Activated T-cell treated with anti-CD3 and anti-CD28 coated beads, Interleukin-2, amount 50 U/mL, for 24 hours (primary cell): ENCODE results near the gene OXSM.

Experiments
- DNase-seq: peaks from one replicate; pipeline ENCODE4 v3.0.0-alpha.2; 2020
- H3K27ac Mint-ChIP-seq: 2 replicates; pipeline ENCODE4 v1.8.0; 2020; ENCODE audit warnings: mild to moderate bottlenecking, mixed read lengths
- H3K27me3 Mint-ChIP-seq: 2 replicates; pipeline ENCODE4 v1.8.0; 2020; ENCODE audit warnings: mixed read lengths
- H3K36me3 Mint-ChIP-seq: 2 replicates; pipeline ENCODE4 v1.8.0; 2020; ENCODE audit warnings: low read depth, mixed read lengths
- H3K4me1 Mint-ChIP-seq: 2 replicates; pipeline ENCODE4 v1.8.0; 2020; ENCODE audit warnings: low read depth, mixed read lengths
- H3K4me3 Mint-ChIP-seq: 2 replicates; pipeline ENCODE4 v1.8.0; 2020; ENCODE audit warnings: mild to moderate bottlenecking, moderate library complexity, mixed read lengths
- H3K9me3 Mint-ChIP-seq: 2 replicates; pipeline ENCODE4 v1.8.0; 2020; ENCODE audit warnings: mixed read lengths

The OXSM gene

DNA sequence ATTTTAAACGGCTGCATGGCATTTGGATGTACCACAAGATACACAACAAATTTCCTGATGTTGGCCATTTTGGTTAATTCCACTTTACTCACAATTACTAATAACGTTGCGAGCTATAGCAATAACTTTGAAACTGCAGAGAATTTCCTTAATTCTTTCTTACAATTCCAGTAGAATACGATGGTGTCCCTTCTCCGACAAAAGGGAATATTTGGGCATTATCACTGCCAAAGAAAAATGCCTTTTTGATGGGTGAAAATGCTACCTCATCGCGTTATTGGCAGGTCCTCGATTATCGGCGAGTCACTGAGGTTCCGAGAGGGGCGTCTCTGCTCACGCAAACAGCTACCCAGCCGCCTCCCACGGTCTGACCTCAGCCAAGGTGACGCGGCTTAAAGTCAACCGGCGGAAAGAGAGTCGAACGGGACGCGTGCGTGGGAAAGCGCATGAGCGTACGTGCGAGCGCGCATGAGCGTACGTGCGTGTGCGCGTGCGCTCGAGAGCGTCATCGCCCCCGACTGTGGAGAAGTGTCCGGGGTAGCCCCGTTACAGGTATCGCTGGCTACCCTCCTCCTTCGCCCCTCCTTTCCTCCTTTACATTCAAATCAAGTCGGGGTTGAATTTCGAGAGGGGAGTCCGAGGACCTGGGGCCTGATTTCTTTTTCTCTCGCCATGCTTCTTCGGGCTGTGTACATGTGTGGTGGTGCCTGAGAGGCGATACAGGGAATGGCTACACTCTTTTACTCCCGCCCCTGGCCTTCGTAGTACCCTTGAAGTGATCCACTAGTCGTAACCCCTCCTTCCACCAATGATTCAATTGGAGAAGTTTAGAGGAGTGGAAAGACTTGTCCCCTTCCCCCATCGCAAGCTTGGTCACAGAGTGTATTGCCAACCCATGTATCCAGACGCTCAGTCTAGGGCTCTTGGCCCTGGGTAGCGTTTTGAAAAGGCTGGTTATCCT is at the start of gene OXSM:
Gene OXSM, plus strand, starts transcription at position 495 of the 961 bp plus-strand sequence. CDS start 931 bp downstream, outside the sequence.
- peak; percentile 91 for DNase-seq
- Mint-ChIP-seq H3K36me3 (peaks cover 43% of the 10 kb centered on the region), H3K27ac (peak within 1 kb of the TSS; percentile 98), H3K4me3 (peak within 1 kb of the TSS; percentile 92), H3K27me3 (no peaks in the 10 kb centered on the region), H3K4me1 (peaks cover 57% of the 10 kb centered on the region), H3K9me3 (no peaks in the 10 kb centered on the region)

DNA sequence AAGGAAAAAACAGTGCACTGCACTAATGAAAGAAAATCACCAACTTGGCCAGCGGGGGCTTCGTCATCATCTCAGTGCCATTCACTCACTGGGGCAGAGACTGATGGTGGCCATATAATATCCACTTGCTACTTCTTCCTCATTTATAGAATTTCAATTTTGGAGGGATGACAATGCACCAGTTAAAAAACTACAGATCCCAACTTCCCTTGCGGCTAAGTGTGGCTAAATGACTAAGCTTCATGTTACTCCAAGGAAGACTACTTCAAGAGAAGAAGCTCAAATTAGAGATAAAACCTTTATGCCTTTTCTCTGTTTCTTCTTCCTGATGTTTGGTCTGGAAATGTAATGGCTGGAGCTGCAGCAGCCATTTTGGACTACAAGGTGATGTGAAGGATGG is 45.4 kb upstream of the OXSM start:
- no peak for DNase-seq
- H3K36me3 Mint-ChIP-seq: peaks cover 92% of the 10 kb centered on the region
- H3K4me1 Mint-ChIP-seq: peaks cover 3% of the 10 kb centered on the region
- H3K27ac Mint-ChIP-seq: peak overlapping the region; percentile 23
- H3K4me3 Mint-ChIP-seq: no peak overlapping the region
- H3K27me3 Mint-ChIP-seq: no peaks in the 10 kb centered on the region
- no peaks in the 10 kb centered on the region for H3K9me3 Mint-ChIP-seq

DNA sequence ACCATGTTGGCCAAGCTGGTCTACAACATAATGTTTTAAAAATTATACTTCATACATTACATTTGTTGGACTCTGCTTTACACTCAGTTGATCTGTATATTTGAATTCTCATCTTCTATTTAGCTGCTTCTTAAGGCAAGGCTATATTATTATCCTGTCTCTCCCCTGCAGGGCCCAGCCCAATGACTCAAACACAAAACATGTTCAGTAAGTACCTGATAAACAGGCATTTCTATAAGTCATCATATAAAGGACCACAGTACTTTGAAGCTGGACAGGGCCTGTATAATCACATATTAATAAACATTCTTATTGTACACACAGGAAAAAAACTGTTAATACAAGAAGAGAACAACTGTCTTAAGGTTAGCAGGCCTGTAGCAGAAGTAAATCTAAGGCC is 42.9 kb upstream of the OXSM start:
- no peak overlapping the region for H3K4me3 Mint-ChIP-seq
- no peak overlapping the region for H3K27ac Mint-ChIP-seq
- H3K9me3 Mint-ChIP-seq: no peaks in the 10 kb centered on the region
- H3K27me3 Mint-ChIP-seq: no peaks in the 10 kb centered on the region
- peaks cover 95% of the 10 kb centered on the region for H3K36me3 Mint-ChIP-seq
- no peak for DNase-seq
- no peaks in the 10 kb centered on the region for H3K4me1 Mint-ChIP-seq

DNA sequence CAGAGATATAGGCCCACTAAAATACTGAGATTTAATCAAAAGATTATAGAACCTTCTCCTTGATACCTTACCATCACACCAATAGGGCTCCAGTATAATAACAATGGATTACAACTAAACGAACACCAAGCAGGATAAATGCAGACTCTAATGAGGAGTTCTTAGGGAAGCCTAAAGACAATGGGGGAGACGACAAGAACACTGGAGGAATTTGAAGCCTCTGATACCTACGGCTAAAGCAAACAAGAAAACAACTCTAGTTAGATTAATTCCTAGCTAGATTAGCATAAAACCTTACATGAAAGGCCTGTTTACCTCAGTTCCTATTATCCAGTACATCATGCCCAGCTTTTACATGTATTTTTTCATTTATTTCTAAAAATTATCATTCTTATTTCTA is 41.7 kb upstream of the OXSM start:
- Mint-ChIP-seq H3K9me3 (no peaks in the 10 kb centered on the region), H3K27me3 (no peaks in the 10 kb centered on the region), H3K4me1 (no peaks in the 10 kb centered on the region), H3K27ac (no peak overlapping the region), H3K4me3 (no peak overlapping the region), H3K36me3 (peaks cover 90% of the 10 kb centered on the region)
- DNase-seq: no peak

DNA sequence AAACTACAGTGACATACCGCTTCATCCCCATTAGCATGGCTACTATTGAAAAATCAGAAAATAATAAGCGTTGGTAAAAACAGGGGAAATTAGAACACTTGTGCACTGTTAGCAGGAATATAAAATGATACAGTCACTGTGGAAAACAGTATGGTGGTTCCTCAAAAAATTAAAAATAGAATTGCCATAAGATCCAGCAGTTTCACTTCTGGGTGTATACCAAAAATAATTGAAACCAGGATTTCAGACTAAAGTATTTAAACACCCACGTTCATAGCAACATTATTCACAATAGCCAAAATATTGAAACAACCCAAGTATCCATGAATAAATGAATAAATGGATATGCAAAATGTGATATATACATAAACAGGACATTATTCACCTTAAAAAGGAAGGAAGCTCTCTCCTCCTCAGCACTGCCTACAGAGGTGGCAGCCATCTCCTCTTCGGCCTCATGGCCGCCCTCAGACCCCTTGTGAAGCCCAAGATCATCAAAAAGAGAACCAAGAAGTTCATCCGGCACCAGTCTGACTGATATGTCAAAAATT is 40.8 kb upstream of the OXSM start:
- no peaks in the 10 kb centered on the region for H3K27me3 Mint-ChIP-seq
- H3K4me3 Mint-ChIP-seq: no peak overlapping the region
- DNase-seq: no peak
- H3K27ac Mint-ChIP-seq: no peak overlapping the region
- H3K36me3 Mint-ChIP-seq: peaks cover 90% of the 10 kb centered on the region
- H3K9me3 Mint-ChIP-seq: no peaks in the 10 kb centered on the region
- no peaks in the 10 kb centered on the region for H3K4me1 Mint-ChIP-seq

DNA sequence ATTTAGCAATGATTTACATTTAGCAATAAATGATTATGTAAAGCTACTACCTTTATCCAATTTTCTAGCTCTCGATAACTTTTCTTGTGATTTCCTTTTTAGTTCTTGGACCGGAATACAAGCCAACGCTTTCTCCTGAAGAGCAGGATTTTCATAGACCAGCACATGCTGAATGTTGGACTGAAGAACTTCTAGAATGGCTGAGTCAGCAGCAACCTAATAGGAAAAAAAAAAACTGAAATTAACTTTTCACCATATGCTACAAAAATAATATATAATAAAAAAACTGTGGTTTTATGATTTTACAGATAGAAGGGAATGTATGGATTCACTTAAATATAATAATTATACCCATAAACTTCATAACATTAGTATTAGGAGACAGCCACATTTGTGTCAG is 38.8 kb upstream of the OXSM start:
- no peaks in the 10 kb centered on the region for H3K9me3 Mint-ChIP-seq
- H3K4me3 Mint-ChIP-seq: no peak overlapping the region
- no peaks in the 10 kb centered on the region for H3K27me3 Mint-ChIP-seq
- peaks cover 85% of the 10 kb centered on the region for H3K36me3 Mint-ChIP-seq
- H3K27ac Mint-ChIP-seq: no peak overlapping the region
- no peak for DNase-seq
- H3K4me1 Mint-ChIP-seq: peaks cover 10% of the 10 kb centered on the region

DNA sequence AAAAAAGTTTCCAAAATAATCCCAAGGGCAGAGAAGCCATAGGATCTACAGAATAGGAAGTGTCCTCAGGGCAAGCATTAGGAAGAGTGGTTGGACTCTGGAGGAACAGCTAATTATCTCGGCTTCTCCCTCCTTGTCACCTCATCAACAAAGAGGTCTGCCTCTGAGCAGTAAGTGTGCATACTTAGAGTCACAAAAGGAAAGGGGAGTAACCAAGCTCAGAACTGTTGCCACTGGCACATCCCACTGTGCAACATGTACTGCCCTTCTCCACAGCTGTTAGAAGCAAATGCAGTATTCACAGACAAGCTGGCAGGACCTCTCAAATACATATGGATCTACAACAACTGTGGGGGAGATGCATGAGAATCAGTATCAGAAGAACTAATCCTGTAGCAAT is 38.2 kb upstream of the OXSM start:
- Mint-ChIP-seq H3K4me3 (no peak overlapping the region), H3K27me3 (no peaks in the 10 kb centered on the region), H3K4me1 (peaks cover 13% of the 10 kb centered on the region), H3K9me3 (no peaks in the 10 kb centered on the region), H3K27ac (no peak overlapping the region), H3K36me3 (peaks cover 85% of the 10 kb centered on the region)
- DNase-seq: no peak

DNA sequence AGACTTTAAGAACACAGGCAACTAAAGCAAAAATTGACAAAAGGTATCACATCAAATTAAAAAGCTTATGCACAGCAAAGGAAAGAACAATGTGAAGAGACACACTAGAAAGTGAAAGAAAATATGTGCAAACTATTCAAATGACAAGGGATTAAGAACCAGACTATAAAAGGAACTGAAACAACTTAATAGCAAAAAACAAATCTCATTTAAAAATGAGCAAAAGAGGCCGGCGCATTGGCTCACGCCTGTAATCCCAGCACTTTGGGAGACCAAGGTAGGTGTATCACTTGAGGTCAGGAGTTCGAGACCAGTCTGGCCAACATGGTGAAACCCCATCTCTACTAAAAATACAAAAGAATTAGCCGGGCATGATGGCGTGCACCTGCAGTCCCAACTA is 21.0 kb upstream of the OXSM start:
- DNase-seq: no peak
- Mint-ChIP-seq H3K4me3 (no peak overlapping the region), H3K27ac (no peak overlapping the region), H3K36me3 (peaks cover 86% of the 10 kb centered on the region), H3K9me3 (peaks cover 10% of the 10 kb centered on the region), H3K27me3 (no peaks in the 10 kb centered on the region), H3K4me1 (peaks cover 38% of the 10 kb centered on the region)

DNA sequence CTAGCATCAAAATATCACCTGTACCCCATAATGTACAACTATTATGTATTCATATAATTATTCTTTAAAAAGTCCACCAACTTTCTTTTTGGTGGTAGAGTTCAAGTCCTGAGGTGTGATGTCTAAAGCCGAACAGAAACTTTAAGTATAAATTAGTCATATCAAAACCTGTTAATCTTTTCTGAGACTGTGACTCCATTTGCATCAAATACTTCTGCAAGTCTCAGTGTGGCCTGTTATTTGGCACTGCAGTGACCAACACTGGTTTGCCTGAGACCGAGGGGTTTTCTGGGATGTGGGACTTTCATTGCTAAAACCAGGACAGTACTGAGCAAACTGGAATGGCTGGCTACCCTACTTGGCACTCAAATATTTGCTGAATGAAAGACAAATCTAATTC is 14.0 kb upstream of the OXSM start:
- peaks cover 87% of the 10 kb centered on the region for H3K36me3 Mint-ChIP-seq
- no peak overlapping the region for H3K27ac Mint-ChIP-seq
- DNase-seq: no peak
- peaks cover 50% of the 10 kb centered on the region for H3K4me1 Mint-ChIP-seq
- H3K9me3 Mint-ChIP-seq: peaks cover 11% of the 10 kb centered on the region
- no peak overlapping the region for H3K4me3 Mint-ChIP-seq
- no peaks in the 10 kb centered on the region for H3K27me3 Mint-ChIP-seq

DNA sequence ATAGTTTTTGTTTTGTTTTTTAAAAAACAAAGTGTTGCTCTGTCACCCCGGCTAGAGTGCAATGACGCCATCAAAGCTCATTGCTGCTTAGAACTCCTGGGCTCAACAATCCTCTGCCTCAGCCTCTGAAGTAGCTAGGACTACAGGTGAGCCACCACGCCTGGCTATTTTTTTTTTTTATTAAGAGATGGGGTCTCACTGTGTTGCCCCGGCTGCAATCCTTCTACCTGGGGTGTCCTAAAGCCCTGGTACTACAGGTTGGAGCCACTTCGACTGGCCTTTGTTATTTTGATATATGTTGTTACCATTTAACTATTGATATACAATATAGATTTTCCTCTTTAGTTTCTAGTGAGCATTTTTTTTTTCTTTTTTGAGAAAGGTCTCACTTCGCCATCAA is 9.3 kb upstream of the OXSM start:
- H3K4me1 Mint-ChIP-seq: peaks cover 63% of the 10 kb centered on the region
- H3K4me3 Mint-ChIP-seq: peak overlapping the region; percentile 90
- no peaks in the 10 kb centered on the region for H3K27me3 Mint-ChIP-seq
- H3K9me3 Mint-ChIP-seq: no peaks in the 10 kb centered on the region
- no peak overlapping the region for H3K27ac Mint-ChIP-seq
- peaks cover 52% of the 10 kb centered on the region for H3K36me3 Mint-ChIP-seq
- no peak for DNase-seq

DNA sequence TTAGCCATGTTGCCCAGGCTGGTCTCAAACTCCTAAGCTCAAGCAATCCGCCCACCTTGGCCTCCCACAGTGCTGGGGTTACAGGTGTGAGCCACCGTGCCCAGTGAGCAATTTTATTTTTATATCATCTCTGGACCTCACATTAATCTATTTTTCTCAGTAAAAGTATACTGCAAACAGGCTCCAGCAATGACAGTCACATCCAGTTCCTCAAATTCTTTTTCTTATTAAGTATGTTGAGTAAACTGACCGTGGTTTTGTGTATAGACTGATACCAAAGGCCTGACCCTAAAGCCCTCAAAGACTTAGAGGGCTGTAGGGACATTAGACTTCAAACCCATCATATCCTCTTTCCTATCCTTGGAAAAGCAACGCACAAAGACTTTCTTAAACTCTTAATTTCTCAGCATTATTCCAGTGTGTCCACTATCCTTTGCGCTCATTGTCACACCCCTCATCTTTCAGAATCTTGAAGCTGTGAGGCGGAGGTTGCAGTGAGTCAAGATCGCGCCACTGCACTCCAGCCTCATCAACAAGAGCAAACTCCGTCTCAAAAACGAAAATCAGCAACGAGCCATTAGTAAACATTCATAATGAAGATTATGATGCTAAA is 8.6 kb upstream of the OXSM start:
- Mint-ChIP-seq H3K4me3 (peak overlapping the region; percentile 90), H3K27ac (peak overlapping the region; percentile 92), H3K9me3 (no peaks in the 10 kb centered on the region), H3K4me1 (peaks cover 62% of the 10 kb centered on the region), H3K36me3 (peaks cover 46% of the 10 kb centered on the region), H3K27me3 (no peaks in the 10 kb centered on the region)
- DNase-seq: no peak

DNA sequence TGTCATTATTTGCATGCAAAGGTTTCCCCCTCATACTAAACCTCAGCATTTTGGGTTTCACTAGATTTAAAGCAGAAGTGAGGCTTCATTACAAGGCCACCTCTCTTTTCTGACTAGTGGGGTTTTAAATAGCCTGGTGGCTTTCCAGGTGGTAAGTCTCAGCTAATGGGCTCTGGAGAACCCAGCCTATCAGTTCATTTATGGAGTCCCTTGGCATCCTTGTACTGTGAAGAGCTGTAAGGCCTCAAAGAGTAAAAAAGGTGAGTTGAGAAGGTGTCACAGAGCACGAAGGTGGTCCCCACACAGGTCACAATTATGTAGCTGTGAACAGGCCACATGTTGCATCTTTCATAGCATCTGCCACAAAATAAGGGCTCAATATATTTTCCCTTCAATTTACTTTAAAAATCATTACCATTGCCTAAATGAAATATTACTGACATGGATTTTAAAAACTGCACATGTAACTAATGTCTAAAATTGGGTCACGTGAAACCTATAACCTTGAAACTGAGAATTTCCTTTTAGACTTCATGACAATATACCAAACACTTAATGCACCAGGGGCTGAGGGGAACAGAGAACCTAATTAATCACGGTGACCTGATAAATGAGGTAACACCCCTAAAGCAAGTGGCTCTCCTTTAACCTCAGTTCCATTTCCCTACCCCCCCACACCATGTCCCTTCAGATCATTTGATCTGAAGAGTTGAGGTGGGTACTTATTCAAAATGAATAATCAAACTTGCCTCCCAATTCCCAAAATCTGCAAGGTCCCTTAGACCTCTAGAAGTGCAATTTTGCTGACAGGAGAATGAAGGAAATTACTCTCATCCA is 7.9 kb upstream of the OXSM start:
- no peak for DNase-seq
- peaks cover 39% of the 10 kb centered on the region for H3K36me3 Mint-ChIP-seq
- no peaks in the 10 kb centered on the region for H3K9me3 Mint-ChIP-seq
- H3K27me3 Mint-ChIP-seq: no peaks in the 10 kb centered on the region
- H3K27ac Mint-ChIP-seq: peak overlapping the region; percentile 92
- peak overlapping the region; percentile 90 for H3K4me3 Mint-ChIP-seq
- peaks cover 55% of the 10 kb centered on the region for H3K4me1 Mint-ChIP-seq

DNA sequence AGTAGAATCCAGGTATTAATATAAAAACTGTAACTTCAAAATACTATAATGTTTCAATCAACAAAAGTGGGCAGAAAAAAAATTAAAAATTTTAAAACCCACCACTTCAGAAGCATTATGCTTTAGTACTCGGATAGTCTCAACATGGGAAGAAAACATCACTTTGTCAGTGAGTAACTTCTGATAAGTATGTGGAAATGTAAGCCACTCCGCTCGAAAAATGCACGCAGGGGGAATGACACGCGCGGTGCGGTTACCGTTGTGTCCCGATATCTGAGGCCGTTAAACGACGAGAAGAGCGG is 7.3 kb upstream of the OXSM start:
- H3K36me3 Mint-ChIP-seq: peaks cover 33% of the 10 kb centered on the region
- H3K4me1 Mint-ChIP-seq: peaks cover 55% of the 10 kb centered on the region
- peak overlapping the region; percentile 92 for H3K27ac Mint-ChIP-seq
- H3K27me3 Mint-ChIP-seq: no peaks in the 10 kb centered on the region
- peak overlapping the region; percentile 90 for H3K4me3 Mint-ChIP-seq
- no peak for DNase-seq
- no peaks in the 10 kb centered on the region for H3K9me3 Mint-ChIP-seq

DNA sequence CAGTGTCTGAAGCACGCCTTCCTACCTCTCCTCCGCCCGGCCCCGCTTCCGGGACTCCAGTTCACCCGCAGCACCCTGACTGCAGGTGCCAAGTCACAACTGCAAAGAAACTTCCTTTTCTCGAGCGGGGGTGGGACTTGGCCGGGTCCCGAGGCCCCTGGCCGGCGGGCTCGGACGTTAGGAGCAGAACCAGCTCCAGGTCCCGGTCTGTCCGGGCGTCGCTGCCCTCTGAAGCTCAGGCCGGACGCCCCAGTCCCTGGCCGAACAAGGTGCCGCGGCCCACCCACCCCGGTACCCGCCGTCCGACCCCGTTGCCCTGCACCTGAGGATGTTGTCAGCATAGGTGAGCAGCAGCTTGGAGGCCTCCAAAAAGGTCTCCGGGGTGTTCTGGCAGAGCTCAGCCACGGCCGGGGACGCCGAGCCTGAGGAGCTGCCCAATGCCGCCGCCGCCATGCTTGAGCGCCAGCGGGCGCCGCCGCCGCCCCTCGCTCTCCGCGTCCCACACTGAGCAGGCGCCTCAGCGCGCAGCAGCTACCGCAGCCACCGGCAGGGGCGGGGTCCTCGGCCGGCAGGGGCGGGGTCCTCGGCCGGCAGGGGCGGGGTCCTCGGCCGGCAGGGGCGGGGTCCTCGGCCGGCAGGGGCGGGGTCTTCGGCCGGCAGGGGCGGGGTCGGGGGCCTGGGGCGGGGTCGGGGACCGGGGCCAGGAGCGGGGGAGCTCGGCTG is 6.8 kb upstream of the OXSM start, which contains the start of gene NGLY1:
Gene NGLY1, minus strand, starts transcription at position 506 of the 723 bp plus-strand sequence. Its CDS starts 53 bp downstream, at position 453.
- peaks cover 28% of the 10 kb centered on the region for H3K36me3 Mint-ChIP-seq
- H3K4me1 Mint-ChIP-seq: peaks cover 51% of the 10 kb centered on the region
- H3K9me3 Mint-ChIP-seq: no peaks in the 10 kb centered on the region
- peak; percentile 89 for DNase-seq
- H3K27ac Mint-ChIP-seq: peak within 1 kb of the TSS; percentile 92
- peak within 1 kb of the TSS; percentile 90 for H3K4me3 Mint-ChIP-seq
- no peaks in the 10 kb centered on the region for H3K27me3 Mint-ChIP-seq
